ENCODE data around the gene PADI2.
A peak's percentile ranks its signal among the peaks of the same experiment; 100 is the strongest.

The PADI2 gene

DNA sequence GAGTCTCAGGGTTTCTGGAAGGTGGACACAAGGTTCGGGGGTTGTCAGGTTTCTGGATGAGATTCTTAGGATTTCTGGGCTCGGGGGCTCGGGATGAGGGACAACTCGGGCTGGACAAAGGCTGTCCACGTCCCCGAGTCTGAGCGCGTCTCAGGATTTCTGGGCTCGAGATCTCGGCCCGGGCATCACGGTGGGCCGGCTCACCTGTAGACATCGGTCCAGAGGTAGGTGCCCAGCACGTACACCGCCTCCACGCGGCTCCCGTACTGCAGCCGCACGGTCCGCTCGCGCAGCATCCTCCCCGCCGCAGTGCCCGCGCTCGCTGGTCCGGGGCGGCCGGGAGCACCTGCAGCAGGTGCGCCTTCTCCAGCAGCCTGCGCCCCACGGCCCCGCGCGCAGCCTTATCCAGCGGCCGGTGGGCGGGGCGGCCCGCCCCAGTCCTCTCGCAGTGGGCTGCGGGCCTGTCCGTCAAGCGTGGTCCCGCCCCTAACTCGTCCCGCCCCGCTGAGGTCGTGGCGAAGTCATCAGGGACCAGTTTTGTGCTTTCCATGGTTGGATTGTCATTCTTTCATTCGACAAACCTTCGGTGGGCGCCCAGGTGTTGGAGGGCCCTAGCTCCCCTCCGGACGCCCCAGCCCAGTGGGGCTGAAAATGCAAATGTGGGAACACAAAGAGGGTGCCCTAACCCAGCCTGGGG is at the start of gene PADI2:
PADI2 (minus strand) TSS at position 376 of the 697 bp plus-strand sequence; CDS start at position 296, 80 bp downstream.
- peak; percentile 15 for DNase-seq (ENCODE audit: low read depth)

DNA sequence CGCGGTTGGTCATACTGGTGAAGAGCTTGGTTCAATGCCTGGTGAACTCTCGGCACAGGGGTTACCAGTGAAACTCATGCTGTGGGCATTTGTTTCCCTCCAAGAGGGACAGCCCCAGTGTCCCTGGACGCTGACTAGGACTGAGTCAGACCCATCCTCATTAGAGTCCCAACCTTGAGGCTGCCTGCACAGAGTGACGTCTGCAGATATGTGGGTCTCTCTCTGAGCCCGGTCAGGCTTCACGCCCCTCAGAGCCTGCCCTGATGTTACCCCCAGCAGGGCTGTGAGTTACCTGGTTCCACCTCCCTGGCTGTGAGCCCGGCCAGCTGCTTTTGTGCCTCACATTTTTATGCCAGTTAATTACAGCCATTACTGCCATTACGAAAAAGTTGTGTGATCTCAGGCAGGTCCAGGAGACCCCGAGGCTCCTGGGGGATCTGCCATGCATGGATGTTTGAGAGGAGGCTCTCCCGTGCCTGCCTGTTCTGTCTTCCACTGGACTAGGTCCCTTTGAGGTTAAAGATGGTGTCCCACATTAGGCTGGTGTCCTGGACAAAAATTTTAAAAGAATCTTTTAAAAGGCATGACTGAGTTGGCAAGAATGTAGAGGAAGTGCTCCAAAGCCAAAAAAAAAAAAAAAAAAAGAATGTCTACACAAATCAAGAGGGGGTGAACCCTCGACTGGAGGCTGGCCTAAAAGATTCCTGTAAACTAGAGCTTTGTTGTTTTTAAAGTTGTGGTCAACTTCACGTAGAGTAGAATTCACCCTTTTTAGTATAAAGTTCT is 49.0 kb upstream of the PADI2 start:
- DNase-seq (ENCODE audit: low read depth): no peak

DNA sequence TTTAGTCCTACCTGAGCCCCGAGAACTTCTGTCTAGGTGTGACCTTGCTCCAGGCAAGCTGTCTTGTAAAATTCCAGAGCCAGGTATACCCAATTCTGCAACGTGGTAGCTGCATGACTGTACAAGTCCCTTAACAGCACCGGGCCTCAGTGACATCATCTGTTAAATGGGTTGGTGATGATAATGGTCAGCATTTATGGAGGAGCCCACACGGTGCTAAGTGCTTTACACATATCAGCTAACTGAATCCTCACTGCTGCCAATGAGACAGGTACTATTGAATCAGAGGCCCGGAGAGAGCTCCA is 48.5 kb upstream of the PADI2 start:
- no peak for DNase-seq (ENCODE audit: low read depth)

DNA sequence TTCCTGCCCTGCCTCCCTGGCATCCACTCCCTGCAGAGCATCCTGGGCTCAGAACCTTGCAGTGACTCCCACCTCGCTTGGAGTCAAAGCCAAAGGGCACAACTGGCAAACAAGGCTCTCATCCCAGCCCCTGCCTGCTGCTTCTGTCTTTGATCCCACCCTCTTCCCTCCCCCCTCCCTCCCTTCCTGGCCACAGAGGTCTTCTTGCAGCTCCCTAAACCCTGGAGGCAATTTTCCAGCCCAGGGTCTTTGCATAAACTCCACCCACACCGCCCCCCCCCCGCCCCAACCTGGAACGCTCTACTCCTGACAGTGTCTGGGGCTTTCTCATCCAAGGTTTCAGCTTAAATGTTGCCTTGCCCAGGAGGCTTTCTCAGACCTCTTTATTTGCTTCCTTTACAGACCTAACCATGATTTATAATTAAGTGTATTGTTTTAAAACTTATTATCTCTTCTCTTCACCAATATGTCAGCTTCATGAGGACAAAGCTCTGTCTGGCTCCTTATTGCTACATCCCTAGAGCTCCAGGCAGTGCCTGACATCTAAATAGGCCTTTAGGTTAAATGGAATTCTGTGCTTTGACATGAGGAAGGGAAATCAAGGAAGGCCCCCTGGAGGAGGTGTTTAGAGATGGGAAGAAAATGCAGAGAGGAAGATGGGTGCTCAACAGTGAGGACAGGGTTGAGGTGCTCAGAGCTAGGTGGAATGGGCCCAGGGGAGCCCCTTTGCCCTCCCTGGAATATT is 48.0 kb upstream of the PADI2 start:
- DNase-seq (ENCODE audit: low read depth): no peak

DNA sequence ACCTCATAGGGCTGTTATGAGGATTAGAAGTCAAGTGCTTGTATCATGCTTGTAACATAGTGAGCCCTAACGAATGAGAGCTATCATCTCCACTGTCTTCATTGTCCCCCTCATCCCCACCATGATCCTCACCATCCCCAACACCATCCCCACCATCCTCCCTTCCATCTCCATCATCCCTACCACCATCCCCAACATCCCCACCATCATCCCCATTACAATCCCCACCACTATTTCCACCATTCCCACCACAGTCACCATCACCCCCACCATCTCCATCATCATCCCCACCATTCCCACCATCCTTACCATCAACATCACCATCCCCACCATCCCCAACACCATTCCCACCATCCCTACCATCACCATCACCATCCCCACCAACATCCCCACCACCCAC is 46.6 kb upstream of the PADI2 start:
- DNase-seq (ENCODE audit: low read depth): no peak

DNA sequence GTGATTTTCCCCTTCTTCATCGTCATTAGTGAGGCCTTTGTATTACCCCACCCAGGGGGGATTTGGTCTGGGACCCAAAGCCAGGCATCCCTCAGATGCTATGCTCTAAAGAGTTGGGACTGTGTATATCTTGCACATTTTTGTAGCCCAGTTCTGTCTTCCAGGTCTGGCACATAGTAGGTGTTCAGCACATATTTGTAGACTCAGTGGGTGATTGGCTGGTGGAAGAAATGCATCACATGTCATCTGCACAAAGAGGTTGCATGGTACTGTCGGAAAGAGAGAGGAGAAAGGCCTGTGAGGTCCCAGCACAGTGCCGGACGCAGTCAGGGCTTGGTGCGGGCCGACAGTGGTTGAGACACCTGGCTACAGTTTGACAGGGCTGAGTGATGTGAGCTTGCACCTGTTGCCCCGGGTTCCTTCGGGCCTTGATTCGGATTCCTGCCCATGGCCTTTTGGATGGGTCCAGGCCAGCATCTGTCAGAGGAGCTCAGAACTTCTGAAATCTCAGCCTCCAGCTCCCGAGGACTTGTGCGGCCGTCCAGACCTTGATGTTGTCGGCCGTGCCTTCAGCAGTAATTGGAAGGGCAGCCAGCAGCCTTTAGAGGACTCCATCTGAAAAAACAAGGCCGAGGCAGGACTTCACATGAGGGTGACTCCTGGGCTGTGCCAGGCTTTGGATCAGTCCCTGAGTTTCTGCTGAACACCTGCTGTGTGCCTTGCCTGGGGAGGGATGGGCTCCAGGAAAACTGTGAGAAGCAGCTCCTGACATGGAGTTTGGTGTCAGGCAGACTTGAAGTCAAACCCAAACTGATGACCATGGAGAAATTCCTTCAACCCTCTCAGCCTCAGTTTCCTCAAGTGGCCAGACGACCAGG is 44.8 kb upstream of the PADI2 start:
- DNase-seq (ENCODE audit: low read depth): no peak

DNA sequence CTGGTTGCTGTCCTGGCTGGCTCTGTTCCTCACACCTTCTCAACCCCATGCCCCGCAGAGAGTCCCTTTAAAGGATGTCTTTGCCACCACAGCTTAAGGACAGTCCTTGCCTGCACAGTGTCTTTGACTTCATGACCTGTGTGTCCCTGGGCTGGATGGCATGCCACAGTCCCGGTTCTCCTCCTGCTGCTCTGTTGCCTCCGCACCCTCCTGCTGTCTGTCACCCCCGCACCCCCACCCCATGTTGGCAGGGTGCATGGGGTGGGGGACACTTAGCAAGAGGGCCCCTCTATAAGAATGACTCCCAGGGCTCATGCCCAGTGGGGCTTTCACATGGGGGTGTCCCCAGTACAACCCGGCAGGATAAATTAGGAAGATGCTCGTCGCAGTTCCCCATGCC is 44.1 kb upstream of the PADI2 start:
- no peak for DNase-seq (ENCODE audit: low read depth)

DNA sequence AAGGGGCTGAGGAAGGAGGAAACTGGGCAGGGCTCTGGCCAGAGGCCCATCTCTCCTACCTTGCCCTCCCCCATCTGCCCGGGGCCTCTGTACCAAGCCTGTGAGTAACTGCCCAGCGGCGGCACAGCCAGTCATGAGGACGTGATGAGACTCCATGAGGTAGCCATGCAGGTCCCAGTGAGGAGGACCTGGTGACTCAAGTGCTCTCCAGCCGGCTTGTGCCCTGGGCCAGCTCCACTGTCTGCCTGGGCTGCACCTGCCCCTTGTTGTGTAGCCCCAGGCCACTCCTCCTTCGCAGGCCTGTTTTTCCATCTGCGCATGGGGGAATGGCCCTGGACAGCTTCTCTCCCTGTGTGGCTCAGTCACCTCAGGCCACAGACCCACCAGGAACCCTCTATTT is 43.7 kb upstream of the PADI2 start:
- DNase-seq (ENCODE audit: low read depth): no peak

DNA sequence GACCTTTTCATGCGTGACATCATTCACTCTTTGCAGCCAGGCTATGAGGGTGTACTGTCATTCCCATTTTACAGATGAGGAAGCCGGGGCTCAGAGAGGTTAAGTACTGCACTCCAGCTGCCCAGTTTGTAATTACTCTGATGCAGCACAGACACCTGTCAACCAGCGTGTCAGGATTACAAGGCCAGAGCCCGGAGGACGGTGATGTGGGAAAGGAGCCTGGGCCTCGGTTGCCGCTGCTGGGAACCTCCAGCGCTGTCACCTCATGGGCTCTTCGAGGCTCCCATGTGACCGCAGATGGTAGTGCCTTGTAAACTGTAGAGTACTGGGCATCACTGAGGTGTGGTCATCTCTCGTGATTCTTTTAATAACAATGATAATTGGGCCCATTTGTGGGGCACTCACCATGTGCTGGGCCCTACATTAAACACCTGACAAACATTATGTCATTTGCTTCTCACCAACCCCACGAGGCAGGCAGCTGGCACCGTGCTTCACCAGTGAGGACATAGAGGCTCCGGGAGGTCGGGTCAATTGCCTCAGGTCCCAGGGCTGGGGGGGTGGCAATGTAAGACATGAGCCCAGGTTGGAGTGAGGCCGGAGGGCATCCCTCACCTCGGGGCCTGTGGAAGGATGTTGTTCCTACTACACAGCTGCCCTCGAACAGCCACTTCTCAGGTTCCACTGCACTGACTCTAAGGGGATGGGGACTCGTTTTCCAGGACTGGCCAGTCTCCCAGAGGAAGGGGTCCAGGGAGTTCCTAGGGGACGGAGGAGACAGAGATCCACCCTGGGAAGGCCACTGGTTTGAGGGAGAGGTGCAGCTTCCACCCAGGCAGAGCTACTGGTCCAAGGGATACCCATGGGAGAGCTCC is 42.9 kb upstream of the PADI2 start:
- DNase-seq (ENCODE audit: low read depth): no peak

DNA sequence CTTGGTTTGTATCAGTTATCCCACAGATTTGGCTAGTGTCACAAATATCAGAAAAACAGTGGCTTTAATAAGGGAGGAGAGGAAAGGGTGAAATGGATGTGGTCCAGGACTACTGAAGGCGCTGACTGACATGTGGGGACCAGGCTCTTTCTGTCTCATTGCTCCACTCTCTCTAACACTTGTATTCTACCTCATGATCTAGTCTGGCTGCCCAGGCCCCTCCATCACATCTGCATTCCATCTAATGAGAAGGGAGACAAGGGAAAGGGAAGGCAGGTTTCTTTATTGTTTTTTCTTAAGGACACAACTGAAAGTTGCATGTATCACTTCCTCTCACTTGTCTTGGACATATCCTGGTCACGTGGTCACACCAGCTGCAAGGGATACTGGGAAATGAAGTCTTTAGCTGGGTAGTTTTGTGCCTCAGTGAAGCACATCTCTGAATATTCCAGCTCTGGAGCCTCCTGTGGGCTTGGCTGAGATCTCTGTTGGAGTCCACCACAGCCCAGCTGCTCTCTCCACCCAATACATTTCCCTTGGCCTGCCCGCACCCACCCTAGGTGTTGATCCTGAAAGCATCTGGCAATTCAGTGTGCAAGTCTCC is 42.0 kb upstream of the PADI2 start:
- DNase-seq (ENCODE audit: low read depth): no peak

DNA sequence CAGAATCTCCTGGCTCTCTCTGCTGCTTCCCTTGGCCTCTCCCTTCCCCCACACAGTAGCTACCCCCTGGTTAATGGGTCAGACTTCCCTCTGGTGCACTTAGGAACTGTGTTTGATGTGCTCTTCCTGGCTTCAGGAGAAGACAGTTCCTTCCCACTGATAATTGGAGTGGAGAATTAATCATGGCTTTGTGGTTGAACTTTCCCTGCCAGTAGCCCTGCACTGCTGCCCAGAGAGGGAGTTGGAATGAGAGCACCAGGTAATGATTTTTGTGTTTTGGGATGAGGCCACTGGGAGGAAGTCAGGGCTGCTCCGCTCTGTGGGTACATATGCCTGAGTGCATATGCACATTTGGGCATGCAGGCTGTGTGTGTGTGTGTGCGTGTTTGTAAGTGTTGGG is 39.7 kb upstream of the PADI2 start:
- no peak for DNase-seq (ENCODE audit: low read depth)

DNA sequence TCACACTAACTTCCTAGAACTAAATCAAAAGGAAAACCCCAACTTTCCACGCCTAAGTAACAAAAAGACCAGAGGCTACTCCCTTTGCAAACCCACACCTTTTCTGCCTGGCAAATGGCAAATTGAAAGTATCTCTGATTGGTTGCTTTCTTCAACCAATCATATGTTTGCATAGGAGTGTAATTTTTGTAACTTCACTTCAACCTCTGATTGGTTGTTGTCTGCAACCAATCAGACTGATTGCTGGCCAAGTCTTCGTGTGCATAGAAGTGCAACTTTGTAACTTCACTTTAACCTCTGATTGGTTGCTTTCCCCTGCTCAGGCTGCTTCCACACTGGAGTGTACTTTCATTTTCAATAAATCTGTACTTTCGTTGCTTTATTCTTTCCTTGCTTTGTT is 36.9 kb upstream of the PADI2 start:
- DNase-seq (ENCODE audit: low read depth): no peak

DNA sequence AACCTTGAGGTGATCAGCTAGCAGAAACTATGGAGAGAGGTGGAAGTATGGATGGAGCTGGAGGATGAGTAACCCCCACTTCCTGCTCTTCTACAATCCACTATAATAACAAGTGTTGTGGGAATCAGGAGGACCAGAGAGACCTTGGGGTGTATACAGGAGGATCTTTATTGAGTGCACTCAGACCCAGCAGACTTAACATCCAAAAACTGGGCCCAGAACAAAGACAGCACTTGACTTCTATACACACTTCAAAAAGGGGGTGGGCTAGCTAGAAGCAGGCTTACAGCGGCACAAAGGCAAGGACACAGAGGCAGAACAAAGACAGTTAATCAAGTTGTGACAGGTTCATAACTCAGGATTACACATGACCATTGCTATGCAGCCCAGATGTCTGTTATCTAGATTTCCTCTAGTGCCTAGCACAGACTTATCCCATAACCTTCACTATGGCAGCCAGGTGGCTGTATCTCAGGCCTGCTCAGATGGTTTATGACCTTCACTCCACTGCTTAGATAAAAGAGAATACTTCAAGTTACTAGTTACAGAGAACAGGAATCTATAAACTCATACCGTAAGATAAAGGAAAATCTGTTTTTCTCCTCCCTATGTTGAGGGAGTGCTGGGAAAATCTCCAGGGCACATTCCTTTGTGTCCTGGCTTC is 36.1 kb upstream of the PADI2 start:
- no peak for DNase-seq (ENCODE audit: low read depth)

DNA sequence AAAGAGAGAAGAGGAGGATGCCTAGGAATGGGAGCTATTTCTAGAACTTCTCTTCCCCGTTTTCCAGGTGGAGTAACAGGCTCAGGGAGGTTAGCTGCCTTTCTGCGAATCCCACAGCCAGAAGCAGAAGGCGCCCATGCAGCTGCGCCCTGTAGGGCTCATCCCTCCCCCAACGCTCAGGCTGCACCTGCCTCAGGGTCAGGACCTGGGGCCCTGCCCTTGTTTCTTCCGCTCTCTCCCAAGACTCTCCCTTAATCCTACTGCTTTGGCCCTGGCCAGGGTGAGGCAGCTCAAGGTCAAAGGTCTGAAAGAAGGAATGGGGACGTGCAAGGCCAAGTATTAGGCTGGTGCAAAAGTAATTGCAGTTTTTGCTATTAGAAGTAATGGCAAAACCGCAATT is 30.5 kb upstream of the PADI2 start:
- DNase-seq (ENCODE audit: low read depth): no peak

DNA sequence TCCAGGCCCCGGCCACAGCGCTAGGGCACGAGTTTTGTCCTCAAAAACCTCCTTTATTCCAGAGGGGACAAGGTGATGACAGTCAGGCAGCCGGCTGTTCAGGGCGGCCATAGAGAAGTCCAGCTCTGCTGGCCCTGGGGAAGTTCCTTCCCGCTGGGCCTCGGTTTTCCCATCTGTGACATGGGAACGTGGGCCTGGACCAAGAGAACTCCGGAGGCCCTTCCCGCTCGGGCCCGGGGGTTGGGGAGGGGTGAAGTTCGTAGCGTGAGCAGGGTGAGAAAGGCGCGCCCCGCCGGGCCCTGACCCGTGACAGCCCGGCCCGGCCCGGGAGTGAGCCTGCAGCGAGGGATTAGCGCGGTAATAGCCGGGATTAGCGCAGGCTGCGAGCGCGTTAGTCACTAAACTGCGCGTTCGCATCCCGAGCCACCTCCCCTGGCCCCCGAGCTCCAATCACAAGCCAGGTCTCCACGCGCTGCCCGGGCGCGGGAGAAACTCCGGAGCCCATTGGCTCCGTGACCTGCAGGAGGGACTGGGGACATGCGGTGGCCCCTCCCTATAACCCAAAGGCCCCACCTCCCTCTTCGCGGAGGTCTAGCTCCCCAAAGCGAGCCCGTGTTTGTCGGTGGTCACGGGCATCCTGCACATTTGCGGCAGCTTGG is 29.8 kb upstream of the PADI2 start:
- DNase-seq (ENCODE audit: low read depth): no peak

DNA sequence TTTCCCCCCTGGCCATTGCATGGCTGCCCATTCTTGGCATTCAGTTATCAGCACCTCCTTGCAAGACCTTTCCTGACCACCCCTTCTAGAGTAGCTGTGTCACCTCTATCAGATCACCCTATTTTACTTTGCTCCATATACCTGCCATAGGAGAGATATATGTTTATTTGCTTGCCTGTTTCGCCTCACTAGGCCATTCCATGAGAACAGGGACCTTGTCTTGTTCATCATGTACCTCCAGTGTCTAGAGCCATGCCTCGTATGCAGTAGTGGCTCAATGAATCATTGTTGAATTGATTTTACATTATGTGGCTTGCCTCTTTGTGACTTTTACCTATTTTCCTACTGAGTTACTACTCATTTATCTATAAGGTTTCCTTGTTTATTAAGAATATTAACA is 26.4 kb upstream of the PADI2 start:
- no peak for DNase-seq (ENCODE audit: low read depth)

DNA sequence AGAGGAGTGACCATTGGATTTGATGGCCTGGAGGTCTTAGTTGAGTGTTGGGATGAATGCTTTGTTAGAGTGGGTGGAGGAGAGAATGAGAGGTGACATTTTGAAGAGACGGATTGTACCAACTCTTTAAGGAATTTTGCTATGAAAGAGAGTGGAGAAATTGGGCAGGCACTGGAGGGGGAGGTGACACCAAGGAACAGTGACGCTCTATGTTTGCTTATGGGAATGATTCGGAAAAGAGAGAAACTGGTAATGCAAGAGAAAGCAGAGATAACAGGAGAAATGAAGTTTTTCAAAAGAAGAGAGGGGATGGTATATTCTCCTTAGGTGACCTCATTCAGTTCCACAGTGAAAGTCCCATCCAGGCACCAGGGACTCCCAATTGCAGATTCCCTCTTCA is 24.5 kb upstream of the PADI2 start:
- no peak for DNase-seq (ENCODE audit: low read depth)

DNA sequence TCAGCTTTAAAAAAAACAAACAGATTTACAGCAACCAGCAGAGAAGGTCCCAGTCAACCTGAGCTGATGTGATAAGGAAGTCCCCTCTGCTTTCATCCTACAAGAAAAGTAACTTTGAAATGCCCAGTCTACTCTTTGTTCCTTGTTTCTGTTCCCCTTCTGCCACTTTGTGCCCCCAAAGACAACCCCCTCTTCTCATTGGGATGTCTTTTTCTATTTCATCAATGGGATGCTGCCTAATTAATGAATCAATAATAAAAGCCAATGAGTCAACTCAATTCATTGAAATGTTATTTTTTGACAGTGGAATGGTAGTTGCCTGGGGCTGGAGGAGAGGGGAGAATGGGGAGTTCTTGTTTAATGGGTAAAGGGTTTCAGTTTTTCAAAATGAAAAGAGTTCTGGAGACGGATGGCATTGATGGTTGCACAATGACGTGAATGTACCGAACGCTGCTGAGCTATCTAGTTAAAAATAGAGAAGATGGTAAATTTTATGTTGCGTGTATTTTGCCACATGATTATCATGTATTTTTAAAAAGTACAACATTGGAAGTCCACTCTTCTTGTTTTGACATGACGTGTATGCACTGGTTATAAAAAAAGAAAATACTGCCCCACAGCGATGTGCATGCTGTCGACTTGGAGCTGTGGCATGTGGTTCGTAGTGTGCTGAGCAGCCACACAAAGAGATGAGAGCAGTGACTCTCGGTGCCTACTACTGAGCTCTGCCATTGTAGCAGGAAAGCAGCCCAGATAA is 22.4 kb upstream of the PADI2 start:
- DNase-seq (ENCODE audit: low read depth): no peak

DNA sequence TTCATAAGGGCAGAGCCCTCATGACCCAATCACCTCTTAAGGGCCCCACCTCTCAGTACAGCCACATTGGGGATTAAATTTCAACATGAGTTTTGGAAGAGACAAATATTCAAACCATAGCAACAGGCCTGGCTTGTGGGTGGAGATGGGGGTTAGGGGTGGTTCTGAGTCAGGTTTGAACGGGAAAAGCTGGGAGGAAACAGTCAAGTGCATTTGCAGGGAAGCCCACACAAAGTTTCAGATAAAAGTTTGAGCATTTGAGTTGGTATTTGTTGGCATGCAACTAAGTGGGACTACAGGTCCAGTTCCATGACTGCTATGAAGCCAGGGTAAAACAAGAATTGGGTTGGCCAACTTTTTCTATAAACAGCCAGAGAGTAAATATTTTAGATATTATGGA is 21.0 kb upstream of the PADI2 start:
- no peak for DNase-seq (ENCODE audit: low read depth)
